HG03196 (cell line): ENCODE results near the gene POGLUT3.

Experiments used
- ATAC-seq: cut with Tn5 transposase; IDR thresholded peaks from one replicate; pipeline ENCODE4 v1.9.1; 2021; ENCODE audit not compliant: unreplicated experiment

Gene POGLUT3

DNA sequence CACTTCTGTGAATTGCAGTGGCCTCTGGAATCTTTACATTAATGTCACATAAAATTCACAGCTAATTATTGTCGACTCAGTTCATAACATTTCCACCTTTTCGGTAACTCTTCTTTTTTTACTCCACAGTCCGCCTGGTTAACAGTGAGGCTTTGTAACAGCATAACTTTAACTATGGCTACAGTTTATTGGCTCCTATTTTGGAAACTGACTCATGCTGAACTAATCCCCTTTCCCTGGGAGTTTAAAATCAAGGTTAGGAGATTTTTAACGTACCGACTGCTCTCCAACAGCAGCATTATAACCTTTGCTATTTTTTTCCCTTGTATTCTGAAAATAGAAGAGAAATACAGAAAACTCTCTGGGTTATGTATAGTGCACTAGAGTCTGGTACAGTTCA, 3.2 kb upstream of the POGLUT3 start:
- no peak for ATAC-seq

DNA sequence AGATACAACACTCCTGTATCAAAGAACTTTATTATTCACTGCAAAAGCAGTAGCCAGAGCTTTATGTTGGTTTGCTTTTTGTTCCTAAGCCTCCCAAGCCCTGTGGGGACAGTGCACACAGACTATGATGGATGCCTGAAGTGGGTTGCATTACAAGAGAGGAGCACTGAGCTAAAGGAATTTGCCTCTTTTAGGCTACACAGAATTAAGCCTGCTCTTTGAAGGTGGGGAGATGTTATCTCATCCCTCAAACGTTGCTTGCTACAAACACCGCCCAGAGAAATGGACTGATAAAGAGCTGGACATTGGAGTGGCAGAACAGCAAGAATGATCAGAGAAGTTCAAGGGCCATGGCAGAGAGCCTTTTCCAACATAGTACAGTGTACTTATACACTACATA, 2.5 kb upstream of the POGLUT3 start:
- no peak for ATAC-seq

DNA sequence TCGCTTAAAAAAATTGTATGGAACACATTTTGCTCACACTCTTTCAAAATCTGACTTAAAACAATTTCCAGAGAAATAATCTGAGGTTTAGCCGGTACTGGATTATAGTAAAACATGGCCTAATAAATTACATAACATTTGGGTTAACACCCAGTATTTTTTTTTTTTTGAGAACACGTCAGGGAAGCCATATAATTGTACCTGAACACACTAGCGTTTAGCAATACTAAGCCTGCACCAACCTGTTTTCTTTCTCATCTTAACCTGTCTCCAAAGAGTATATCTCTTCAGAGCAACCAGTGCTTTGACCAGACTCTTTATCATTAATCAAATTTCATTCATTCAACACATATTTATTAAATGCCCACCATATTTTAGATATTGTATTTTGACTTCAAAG, 2.0 kb upstream of the POGLUT3 start:
- ATAC-seq: no peak

- no peak for ATAC-seq
These were observed 728 bp upstream of the POGLUT3 start for GRCh38 chr11:108498816-108499408.

DNA sequence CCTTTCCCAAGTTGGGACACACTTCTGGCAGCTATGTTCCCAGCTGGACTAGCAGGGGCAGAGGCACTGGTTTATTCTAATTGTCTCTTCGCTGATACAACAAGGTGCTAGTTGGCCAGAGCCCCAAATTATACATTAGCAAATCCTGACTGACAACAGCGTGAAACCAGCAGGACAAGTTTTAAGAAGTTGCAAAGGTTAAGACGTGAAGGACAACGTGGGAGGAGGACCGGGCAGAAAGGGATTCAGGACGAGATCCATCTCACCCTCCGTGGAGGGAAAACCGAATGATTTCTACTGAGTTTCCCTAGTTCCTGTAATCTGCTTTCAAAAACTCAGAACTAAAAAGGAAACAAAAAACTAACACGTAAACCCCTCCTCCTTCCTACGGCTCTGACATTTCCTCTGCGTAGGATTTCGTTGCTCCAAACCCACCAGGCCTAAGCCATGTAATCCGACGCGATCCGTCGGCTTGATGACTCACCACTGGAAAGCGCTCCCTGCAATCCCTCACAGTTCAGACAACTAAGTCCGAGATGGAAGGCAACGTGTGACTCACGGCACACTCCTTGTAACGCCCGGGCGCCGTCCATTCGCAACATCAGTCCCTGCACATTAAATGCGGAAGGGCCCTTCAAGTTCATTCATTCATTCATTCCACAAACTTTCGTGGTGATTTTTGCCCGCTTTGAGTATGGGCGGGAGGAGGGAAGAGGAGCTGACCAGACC, 703 bp downstream of the POGLUT3 start:
- peak; percentile 52 for ATAC-seq

DNA sequence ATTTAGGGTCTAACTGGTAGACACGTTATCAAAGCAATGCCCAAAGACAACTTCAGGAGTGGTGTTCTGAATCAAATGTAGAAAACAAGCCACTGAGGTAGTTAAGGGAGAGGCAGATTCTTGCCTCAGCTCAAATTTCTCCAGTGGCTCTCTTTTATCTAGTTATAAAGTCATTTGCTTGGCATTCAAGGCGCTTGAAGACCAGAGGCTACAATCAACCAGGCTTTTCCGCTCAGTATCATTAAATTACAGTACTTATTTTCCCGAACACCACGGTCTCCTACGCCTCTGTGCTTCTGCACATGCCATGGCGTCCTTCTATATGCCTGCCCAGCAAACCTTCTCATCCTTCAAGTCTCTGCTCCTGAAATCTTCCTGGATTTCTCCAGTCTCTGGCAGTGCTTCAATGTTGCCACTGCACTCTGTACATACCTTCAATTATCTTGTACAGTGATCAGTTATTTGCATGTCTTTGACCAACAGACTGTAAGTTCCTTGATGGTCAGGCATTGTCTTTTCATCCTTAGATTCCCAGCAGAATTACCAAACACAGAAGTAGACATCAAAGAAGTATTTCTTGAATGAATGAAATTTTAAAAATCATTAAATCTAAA, 1.4 kb downstream of the POGLUT3 start:
- ATAC-seq: no peak

- ATAC-seq: no peak
These were observed 2.9 kb downstream of the POGLUT3 start for GRCh38 chr11:108495326-108495725.

DNA sequence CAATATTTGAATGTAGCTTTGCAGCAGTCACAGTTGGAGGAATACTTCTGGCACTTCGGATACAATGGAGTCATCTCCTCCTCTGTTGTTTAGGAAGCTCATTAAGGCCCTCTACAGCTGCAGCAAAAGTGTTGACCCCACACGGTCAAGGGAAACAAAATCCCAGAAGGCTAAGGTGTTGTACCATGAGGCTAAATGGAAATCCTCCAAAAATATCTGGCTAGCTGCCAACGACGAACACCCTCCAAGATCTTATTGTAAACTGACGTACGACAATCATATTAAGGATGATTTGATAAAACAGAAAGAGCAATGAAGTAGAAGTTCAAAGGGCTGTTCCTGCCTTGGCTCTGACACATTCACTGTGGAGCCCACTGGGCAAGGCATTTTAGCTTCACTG, 4.0 kb downstream of the POGLUT3 start:
- ATAC-seq: no peak

DNA sequence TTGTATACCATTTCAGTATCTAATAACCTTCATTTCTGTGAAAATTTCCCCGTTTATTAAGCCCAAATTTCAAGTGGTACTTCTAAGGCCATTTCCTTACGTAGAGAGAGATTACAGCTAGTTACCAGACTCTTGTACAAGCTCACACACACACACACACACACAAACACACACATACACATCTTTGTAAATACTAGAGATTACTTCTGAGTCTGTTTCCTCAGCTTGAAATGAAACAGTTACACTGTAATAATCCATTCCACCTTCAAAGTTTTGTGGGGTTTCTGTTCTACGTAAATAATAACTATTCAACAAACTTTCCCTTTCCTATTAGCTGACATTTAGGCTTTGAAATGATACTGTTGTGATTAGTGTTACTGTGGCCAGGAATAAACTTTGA, 6.2 kb downstream of the POGLUT3 start:
- no peak for ATAC-seq

- no peak for ATAC-seq
These were observed 11.4 kb downstream of the POGLUT3 start for GRCh38 chr11:108486828-108487227.

GRCh38 chr11:108486331-108486730, 11.9 kb downstream of the POGLUT3 start:
- ATAC-seq: no peak

GRCh38 chr11:108483163-108483562, 15.0 kb downstream of the POGLUT3 start:
- no peak for ATAC-seq

DNA sequence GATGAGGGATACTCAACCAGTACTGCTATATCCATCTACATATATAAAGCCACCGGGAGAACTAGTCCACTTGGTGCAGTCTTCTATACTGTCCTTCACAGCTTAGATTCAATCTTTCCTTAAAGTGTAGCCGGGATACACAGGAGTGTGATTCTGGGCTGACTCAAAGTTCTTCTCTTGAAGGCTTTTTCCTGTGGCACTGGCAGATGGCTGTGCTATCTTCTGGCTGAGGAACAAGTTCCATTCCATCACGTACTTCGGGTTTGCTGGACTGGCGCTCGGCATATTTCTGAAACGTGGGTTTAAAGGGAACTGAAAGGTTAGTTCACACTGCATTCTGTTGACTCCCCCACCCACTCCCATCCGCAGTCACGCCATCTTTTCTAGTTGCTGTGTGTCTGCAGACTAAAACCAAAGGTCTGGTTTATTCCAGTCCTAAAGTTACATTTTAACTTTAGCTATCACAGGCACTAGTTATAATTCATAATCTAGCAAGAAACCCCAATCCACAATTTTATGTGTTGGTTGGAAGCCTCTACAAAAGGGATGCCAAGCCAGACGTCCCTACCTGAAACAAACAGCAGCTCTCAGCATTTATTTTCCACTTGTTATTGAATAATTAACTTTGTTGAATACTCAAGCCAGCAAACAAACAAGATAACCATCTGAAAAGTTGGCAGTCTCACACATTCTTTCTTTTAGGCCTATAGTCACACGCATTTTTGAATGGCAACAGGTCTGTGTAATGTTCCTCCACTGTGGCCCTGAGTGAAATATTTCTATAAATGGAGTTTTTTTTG, 23.3 kb downstream of the POGLUT3 start:
- no peak for ATAC-seq

- no peak for ATAC-seq
These were observed 25.5 kb downstream of the POGLUT3 start for GRCh38 chr11:108472681-108473080.

DNA sequence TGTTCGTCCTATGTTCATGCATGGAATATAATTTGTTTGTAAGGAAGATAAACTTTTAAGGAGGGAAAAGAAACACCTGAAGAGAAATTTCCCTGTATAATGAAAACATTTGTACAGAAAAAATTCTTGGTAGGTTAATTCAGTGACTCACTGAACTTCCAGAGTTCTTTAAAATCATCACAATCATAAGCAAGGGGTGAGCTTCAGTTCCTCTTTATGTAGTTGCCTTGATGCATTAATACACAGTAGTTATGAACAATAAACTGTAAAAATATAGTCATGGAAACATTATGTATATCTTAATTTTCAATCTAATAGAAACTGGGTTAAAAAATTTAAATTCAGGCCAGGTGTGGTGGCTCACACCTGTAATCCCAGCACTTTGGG, 29.7 kb downstream of the POGLUT3 start:
- ATAC-seq: no peak

GRCh38 chr11:108467091-108467823, 30.9 kb downstream of the POGLUT3 start, which contains the start of gene C11orf65:
TSS of gene C11orf65 (minus strand) at chr11:108467529. CDS start at chr11:108461559, 5,970 bp downstream.
- peak; percentile 100 for ATAC-seq

DNA sequence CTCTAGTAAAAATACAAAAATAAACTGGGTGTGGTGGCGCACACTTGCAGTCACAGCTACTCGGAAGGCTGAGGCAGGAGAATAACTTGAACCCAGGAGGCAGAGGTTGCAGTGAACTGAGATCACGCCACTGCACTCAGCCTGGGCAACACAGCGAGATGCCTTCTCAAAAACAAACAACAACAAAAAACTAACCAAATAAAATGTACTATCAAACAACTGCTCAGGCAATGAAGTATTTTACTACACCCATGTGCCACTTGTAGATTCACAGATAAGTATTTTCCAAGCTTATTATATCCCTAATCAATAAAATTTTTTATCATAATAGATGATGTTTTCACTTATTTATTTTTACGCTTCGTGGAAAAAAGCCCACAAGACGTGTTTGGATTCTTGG, 31.8 kb downstream of the POGLUT3 start:
- no peak for ATAC-seq

DNA sequence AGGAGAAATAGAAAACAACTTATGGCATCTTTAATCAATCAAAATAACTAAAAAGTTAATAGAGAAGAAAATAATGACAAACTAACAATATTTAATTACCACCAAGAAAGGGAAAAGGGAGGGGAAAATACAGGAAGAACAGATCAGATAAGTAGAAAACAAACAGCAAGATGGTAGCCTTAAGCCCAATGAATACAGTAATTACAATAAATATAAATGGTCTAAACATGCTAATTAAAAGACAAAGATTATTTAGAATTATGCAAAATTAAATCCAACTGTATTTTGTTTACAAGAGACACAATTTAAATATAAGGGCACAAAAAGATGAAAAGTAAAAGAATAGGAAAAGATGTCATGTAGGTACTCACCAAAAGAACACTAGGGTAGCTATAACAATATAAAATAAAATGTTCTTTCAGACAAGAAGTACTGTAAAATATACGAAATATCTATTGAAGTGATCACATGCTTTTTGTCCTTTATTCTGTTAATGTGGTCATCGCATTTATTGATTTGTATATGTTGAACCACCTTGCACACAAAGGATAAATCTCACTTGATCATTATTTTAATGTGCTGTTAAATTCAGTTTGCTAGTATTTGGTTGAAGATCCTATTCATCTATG, 44.9 kb downstream of the POGLUT3 start:
- ATAC-seq: no peak
